Thyroid gland (tissue), 4 donors: ENCODE results near the gene TYRO3.
"Not testable (repeated sequence)": the region's sequence is repeated elsewhere in the genome, so short reads cannot be mapped to it uniquely, and the experiment has no call there.

Experiments used
- CTCF ChIP-seq, 6 experiments: fragments of 200-600 bp in 3 of 6; fragments of 450-650 bp in 3 of 6; sonication (generic) in 3 of 6; IDR thresholded peaks; one replicate each; pipeline ENCODE4 v1.5.1; 2016 to 2019; ENCODE audit warnings: antibody characterized with exemption in 6 of 6, mild to moderate bottlenecking in 2 of 6, inconsistent platforms in 1 of 6, moderate library complexity in 1 of 6
- POLR2A ChIP-seq, 2 donors: fragments of 450-650 bp; IDR thresholded peaks; one replicate each; pipeline ENCODE4 v1.6.1; 2017; ENCODE audit warnings: antibody characterized with exemption in 2 of 2, mild to moderate bottlenecking in 2 of 2, moderate library complexity in 1 of 2

GRCh38 chr15:41586531-41587282 is 27.7 kb downstream of the TYRO3 start:
- TF ChIP-seq CTCF, POLR2A (IDR thresholded peaks at IDR 0.05): not testable (repeated sequence)
